GM21576 (cell line): ENCODE measurements around the gene NTN4.
"Not testable (repeated sequence)": the region's sequence is repeated elsewhere in the genome, so short reads cannot be mapped to it uniquely, and the experiment has no call there.

Experiments
- ATAC-seq: cut with Tn5 transposase; IDR thresholded peaks from one replicate; pipeline ENCODE4 v1.9.1; 2021; ENCODE audit warnings: mild to moderate bottlenecking, moderate library complexity; ENCODE audit not compliant: unreplicated experiment

NTN4 gene

DNA sequence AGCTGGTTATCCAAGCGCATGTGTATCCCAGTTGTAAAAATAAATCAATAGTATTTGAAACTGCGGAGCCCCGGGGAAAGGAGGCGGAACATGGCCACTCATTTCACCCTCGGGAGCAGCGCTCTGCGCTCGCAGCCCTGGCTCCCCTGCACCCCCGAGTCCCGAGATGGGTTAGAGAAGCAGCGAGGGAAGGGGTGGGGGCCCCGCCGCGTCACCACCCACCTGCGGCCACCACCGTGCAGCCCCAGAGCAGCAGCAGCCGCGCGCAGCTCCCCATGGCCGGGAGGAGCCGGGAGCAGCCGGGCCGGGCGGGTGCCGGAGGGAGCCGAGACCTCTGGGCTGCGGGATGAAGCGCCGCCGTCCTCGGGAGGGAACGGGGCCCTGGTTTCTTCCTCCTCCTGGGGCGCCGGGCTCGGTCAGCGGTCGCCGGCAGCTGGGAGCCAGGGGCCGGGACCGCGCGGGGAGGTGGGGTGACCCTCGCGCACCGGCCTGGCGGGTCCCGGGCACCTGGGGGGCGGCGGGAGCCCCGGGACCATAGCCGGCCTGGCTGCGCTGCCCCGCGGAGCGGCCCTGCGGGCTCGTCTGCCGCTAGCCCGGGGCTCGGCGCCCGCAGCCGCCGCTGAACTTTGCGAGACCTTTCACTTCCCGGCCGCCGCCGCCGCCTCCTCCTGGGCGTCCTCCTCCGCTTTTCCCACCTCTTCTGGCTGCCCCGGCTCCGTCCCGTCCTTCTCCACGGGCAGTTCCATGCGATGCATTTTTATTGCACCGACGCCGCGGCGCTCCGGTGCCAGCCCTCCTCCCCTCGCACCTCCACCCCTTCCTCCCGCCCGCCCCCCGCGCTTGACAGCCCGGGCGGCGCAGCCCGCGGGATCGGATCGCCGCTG lies at the start of gene NTN4:
NTN4 (minus strand) TSS at position 732 of the 884 bp plus-strand sequence; CDS start at position 277, 455 bp downstream.
- peak; percentile 74 for ATAC-seq

DNA sequence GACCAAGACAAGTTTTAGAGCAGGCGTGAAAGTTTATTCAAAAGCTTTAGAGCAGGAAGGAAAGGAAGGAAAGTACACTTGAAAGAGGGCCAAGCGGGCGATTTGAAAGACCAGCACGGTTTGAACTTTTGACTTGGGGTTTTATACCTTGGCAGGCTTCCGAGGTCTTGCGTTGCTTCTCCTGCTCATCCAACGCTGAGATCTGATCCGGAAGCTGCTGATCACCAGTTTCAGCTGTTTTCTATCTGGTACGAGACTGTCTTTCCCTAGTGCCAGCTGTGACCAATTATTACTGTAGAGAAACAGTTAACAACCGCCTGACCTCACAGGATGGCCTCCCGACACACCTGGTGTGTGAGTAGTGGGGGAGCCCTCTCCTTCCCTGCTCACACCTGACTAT lies 47.6 kb upstream of the NTN4 start:
- ATAC-seq, result no peak

DNA sequence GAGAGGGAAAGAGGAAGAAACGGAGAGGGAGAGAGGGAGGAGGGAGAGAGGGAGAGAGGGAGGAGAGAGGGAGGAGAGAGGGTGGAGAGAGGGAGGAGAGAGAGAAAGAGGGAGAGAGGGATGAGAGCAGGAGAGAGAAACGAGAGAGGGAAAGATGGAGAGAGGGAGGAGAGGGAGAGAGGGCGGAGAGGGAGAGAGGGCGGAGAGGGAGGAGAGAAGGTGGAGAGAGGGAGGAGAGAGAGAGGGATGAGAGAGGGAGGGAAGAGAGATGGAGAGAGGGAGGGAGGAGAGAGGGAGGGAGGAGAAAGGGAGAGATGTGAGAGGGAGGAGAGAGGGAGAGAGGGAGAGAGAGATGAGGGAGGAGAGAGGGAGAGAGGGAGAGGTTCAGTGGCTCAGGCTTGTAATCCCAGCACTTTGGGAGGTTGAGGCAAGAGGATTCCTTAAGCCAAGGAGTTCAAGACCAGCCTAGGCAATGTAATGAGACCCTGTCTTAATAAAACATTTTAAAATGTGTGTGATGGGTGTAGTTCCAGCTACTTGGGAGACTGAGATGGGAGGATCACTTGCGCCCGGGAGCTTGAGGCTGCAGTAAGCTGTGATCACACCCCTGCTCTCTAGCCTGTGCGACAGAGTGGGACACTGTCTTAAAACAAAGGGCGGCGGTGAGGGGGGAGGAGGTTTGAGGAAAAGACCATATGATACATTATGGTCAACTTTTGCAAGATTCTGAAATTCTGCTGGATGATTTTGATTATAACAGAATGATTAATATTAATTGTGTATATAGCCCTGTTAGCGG lies 46.9 kb upstream of the NTN4 start:
- no peak for ATAC-seq

DNA sequence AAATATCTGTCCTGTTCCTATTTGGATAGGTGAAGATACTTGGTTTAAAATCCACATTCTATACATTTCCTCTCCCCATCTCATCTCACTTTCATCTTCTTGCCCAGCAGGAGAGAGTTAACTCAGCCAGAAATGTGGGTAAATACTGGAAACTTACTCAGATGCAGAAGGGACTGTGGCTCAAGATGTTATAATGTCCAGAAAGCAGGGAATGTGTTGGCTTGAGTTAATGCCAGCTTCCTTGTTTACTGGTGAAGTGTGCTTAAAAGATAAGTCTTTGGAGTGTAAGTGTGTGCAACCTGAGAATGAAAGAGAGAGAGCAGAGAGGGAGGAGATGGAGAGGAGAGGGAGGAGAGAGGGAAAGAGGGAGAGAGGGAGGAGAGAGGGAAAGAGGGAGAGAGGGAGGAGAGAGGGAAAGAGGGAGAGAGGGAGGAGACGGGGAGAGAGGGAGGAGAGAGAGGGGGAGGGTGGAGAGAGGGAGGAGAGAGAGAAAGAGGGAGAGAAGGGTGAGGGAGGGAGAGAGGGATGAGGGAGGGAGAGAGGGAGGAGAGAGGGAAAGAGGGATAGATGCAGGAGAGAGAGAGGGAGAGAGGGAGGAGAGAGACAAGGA lies 46.2 kb upstream of the NTN4 start:
- no peak for ATAC-seq

DNA sequence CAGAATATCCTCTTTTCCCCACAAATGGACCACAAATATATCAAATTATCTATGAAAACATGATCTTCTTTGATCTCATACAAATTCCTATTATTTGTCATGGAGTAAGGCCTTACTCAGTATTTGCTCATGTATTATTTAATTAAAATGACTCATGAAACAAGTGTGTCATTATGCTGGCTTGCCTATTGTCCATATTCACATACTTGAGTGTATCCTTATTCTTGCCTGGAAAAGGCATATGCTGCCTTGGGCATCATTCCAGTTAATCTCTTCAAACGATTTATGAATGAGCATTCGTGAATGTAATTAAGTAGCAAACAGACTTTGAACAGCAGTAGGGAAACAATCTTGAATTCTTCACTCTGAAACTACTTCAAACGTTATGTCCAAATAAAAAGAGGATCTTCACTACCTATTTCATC lies 45.6 kb upstream of the NTN4 start:
- ATAC-seq, result no peak

DNA sequence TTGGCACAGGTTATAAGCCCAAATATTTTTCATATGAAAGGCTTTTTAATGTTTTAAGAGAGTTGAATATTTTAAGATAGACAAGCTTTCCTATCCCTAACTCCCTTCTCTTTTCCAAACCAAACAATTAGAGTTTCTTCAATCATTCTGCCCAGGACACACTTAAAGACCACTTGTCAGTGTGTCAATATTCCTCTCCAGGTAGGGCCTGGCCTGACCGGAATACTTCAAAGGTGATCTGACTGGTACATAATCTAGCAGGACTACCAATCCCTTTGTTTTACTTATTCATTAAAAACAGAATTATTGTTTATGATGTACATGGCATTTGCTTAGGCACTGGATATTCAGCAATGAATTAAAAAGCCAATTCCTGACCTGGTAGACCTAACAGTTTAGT lies 44.0 kb upstream of the NTN4 start:
- ATAC-seq, result no peak

DNA sequence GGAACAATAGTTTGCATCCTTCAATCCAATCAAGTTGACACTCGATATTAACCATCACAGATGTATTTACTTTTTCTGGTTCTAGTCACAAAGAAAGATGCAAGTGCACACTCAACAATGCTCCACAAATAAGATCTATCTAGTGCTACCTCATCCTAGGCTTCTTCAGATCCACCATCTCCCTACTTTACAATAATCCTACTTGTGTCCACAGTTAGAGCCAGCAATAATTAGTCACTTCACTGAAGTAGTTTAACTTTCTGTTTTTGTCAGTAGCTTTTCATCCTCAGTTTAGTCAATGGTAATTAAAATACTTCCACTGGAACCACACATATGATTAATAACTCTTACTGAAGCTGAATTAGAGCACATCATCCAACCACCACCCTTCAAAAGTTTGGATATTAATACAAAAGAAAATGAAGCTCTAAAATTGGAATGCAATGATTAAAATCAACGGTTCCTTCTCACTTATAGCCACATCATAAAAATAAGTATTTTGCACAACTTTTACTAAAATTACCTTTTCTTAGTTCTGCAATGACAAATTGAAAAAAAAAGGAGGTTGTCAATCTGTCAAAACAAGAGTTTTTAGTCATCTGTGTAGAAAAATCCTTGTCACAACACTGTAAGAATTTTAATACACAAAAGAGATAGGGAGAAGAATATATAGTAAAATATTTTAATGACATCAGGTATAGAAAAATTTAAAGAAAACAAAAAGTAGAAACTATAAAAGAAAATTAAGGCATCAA lies 39.9 kb upstream of the NTN4 start:
- ATAC-seq, result no peak

DNA sequence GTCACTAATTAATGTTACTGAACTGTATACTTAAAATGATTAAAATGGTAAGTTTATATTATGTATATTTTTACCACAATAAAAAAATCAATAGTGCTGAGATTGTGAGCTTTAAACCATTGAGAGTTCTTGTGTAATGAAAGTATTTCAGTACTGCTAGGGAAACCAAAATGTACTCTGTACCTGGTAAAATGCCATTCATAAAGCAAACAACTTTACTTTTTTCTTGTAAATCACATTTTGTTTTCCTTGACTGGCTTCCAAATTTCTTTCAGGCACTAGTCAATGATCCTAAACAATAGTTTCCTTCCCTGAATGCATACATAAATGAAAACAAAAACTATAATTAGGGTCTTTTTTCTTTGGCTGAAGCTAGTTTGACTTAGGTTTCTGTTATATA lies 38.8 kb upstream of the NTN4 start:
- ATAC-seq, result no peak

DNA sequence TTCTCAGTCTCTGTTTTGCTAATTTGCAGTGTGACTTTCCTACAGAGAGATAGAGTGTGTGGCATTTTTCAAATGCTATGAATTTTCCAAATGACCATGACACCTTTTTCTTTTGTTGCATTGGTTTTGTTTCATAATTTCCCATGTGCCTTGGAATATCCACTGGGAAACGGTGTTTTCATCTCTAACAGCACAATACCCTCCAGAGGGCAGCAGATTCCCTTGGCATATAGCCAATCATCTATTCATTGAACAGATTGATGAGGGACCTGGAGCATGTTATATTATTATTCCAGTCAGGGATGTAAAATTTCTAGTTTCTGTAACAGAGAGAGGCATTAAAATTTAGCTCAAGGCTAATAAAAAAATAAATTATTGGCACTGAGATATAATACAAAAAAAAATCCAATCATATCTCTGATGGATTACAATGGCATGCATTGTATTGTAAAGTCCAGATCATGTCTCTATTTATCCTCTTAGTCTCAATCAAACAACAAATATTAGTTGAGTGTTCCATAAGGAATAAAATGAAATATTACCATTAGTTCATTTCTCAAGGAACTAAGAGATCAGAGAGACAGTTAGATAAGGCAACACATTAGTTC lies 29.6 kb upstream of the NTN4 start:
- ATAC-seq, result no peak

DNA sequence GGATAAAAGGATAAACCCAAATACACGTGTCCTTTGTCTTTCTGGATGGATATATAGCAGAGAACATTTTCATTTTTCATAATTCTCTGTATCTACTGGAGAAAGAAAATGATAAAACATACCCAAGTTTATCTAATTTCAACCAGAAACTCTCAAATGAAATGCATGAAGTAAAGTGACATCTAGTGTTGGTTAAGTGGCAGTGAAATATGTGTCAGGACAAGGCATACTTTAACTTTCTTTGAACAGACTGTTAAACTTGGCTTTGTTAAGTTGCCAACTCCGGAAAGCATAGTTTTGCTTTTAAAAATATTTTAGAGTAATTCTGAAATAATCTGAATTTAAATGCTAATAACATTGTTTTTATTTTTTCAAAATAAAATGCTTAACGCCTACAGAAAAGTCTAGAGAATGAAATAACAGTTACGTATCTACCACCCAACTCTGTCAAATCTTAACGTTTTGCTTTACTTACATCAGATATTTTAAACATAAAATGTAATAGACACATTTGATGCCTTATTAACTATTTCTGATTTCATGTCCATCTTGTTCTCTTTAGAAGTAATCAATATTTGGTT lies 25.2 kb upstream of the NTN4 start:
- ATAC-seq, result no peak

DNA sequence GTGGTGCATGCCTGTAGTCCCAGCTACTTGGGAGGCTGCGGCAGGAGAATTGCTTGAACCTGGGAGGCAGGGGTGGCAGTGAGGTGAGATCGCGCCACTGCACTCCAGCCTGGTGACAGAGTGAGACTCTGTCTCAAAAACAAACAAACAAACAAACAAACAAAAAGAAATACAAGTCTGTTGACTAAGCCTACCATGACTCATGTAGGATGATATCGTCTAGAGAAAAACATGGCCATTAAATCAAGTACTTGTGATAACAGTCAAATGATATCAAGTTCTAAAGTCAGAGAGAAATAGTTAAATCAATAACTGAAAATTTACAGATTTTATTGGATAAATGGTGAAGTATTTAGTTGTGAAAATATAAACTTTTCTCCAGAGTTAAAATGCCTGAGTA lies 21.6 kb upstream of the NTN4 start:
- ATAC-seq, result not testable (repeated sequence)

DNA sequence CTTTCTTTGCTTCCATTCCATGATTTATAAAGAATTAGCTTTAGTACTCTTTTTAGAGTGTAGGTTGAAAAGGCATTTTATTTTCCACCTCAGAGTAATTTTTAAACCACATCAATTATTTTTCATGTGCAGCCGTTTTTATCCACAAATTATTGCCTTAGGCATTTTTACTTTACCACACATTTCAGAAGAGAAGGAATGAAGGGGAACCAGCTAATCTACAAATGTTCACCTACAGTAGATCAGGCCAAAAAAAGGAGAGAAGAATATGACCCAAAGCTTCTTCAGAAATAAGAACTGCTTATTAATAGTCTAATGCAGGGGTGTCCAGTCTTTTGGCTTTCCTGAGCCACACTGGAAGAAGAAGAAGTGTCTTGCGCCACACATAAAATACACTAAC lies 19.8 kb upstream of the NTN4 start:
- no peak for ATAC-seq

DNA sequence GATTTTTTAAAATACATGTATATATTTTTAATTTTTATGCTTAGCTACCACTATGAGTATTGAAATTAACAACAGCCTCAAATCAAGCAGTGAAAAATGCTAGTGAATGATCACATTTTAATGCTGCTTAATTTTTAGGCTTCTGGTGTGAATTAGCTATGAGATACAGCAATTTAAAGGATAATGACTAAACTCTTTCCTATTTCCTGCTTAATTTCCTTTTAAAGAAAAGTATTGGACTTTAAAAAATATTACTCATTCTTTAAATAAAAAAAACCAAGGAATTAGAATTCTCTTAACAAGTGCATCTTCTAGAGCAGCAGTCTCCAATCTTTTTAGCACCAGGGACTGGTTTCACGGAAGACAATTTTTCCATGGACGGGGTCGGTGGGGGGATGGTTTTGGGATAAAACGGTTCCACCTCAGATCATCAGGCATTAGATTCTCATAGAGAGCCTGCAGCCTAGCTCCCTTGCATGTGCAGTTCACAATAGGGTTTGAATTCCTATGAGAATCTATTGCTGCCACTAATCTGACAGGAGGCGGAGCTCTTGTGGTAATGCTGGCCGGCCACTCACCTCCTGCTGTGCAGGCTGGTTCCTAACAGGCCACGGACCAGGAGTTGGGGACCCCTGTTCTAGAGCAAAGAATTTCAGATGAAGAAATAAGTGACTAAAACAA lies 18.6 kb upstream of the NTN4 start:
- ATAC-seq, result no peak

DNA sequence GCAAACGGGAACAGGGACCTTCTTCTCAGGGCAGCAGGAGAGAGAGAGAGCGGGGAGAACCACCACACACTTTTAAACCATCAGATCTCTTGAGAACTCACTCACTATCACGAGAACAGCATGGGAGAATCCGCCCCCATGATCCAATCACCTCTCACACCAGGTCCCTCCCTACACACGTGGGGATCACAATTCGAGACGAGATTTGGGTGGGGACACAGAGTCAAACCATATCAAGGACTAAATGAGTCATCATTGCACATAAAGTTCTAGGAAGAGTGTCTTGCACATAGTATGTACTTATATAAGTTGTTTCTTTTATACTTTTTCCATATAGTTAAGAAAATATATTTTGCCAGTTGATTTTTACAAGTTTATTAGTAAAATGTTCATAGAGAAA lies 17.6 kb upstream of the NTN4 start:
- no peak for ATAC-seq

DNA sequence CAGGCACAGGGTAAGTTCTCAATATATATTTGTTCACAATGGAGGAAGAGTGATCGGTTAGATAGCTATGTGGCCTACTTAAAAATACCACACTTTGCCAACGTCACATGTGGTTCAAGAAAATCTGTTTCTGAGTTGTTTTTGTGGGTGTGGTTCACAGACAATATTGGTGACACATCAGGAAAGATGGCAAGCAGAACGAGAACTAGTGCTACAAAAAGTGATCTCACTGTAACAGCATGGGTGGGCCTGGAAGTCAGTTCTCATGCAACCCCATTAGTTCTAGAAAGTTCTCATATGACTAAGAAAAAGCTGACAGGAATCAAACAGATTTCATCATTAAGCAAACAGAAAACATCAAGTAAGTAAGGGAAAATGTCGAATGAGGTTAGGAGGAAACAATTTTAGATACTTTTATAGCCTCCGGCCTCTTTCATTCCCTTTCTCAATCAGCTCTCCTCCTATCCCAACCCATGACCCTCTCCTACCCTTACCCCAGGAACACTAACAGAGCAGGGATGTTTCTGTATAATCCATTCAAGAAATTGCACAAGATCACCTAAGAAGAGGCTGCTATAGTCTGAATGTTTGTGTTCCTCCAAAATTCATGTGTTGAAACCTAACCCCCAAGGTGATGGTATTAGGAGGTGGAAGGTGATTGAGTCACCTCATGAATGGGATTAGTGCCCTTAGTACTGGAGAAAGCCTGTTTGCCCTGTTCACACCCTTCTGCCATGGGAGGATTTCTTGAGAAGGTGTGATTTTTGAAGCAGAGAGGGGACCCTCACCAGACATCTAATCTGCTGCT lies 15.5 kb upstream of the NTN4 start:
- ATAC-seq, result no peak

DNA sequence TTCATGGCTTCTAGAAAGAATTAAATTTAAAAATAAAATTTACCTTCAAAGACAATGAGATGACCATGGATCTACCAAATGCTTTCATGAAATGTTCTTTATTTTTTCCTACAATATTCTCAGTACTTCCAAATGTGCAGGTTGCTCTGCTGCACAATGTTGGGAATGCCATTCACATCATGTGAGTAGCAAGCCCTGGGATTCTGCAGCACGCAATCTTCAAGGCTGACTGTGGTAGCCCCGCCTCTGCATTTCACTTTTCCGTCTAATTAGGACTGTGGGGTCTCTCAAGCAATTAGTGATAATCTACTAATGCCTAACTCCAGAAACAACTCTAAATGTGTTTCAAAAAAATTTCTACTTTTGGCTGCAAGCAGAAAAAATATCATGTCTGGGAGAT lies 13.7 kb upstream of the NTN4 start:
- ATAC-seq, result no peak

DNA sequence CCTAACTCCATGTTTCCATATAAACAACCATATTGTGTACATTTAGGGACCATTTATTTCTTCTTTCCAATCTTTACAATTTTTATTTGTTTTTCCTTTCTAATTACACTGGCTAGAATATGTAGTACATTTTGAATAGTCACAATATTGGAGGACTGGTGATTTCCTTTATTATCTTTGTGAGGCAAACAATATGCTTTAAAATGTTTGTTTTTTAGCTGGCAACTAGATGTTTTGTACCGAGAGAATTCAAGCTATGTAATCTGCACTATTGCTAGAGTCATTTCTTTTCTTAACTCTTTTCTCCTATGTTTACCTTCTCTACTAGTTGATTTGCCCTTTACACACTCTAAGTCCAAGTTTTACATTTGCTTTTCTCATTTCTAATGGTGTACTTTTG lies 13.3 kb upstream of the NTN4 start:
- ATAC-seq, result no peak

DNA sequence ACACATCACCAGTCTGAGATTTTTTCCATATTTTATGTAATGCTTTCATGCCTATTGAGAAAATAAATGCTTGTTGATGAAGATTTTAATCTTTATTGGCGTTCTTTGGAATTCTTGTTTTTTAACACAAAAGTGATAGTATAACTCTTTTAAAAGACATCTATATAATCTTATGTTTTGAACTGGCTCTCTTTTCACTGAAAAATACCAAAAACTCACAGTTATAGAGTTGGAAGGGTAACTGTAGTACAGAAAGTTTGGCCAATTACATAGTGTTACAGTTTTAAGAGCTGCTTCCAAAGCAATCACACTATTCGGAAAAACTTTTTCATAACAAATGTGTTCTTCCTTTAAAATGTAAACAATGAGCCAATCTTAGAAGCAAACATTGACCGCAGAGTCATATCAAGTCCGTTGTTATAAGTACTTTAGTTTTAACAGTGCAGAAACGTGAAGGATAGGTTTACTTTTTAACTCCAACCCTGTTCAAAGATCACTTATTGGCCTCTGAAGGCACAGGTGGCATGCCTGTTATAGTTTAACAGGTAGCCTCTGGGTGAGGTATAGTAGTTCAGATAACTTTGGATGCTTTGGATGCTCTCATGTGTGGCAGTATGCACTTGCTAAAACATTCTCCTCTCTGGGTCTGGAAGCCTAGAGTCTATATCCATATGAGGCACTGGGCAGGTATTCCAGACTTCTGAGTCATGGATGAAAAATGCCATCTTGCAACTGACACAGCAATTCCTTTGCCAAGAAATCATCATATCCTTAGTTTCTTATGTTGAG lies 12.1 kb upstream of the NTN4 start:
- ATAC-seq, result no peak
